SK-N-MC (cell line): ENCODE measurements around the gene CYBA.

ENCODE experiments used
- EZH2 ChIP-seq: fragments of 200-600 bp; sonication (generic); IDR thresholded peaks from one replicate; pipeline ENCODE4 v1.6.1; 2017; ENCODE audit warnings: antibody characterized with exemption
- POLR2AphosphoS5 ChIP-seq: IDR thresholded peaks from 2 replicates; pipeline ENCODE4 v1.6.1; 2012; ENCODE audit warnings: mild to moderate bottlenecking, low read depth, low read length, borderline replicate concordance

DNA sequence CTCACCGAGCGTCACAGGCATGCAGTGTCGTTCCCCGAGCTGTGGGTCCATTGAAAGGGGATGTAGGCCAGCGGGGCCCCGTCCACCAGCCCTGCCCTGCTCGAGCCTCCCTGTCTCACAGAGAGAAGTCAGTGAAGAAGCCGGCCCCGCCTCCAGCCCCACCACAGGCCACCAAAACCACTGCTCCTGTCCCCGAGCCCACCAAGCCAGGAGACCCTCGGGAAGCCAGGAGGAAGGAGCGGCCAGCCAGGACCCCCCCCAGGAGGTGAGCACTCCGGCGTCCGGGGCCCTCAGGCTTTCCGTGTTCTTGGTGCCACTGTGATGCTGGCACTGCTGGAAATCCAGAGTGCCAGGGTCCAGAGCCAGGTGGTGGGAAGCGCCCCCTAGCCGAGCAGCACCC is 26.4 kb downstream of the CYBA start:
- TF ChIP-seq EZH2 (no peak), POLR2AphosphoS5 (no peak)
